T1000 (cell line): ENCODE data around the gene SURF2.

Experiments used
- DNase-seq: peaks from one replicate; lab custom pipeline; 2025; ENCODE audit warnings: mixed read lengths; lab: John Stamatoyannopoulos, UW

Gene SURF2

GRCh38 chr9:133335924-133336811, 20.2 kb upstream of the SURF2 start, which contains the start of gene SURF6:
TSS of gene SURF6 (minus strand) at chr9:133336188. CDS start at chr9:133336132, 56 bp downstream.
- peak; percentile 76 for DNase-seq

- DNase-seq, result no peak
These were observed 16.7 kb upstream of the SURF2 start for GRCh38 chr9:133339641-133340040.

- no peak for DNase-seq
These were observed 16.1 kb upstream of the SURF2 start for GRCh38 chr9:133340256-133340655.

GRCh38 chr9:133340916-133341315, 15.4 kb upstream of the SURF2 start:
- DNase-seq, result no peak

GRCh38 chr9:133341369-133342068, 14.8 kb upstream of the SURF2 start:
- no peak for DNase-seq

GRCh38 chr9:133342069-133342406, 14.3 kb upstream of the SURF2 start:
- no peak for DNase-seq

- no peak for DNase-seq
These were observed 13.8 kb upstream of the SURF2 start for GRCh38 chr9:133342570-133342969.

GRCh38 chr9:133344071-133344470, 12.3 kb upstream of the SURF2 start:
- DNase-seq, result no peak

- DNase-seq, result no peak
These were observed 11.4 kb upstream of the SURF2 start for GRCh38 chr9:133344979-133345378.

GRCh38 chr9:133345596-133345995, 10.8 kb upstream of the SURF2 start:
- no peak for DNase-seq

- no peak for DNase-seq
These were observed 10.1 kb upstream of the SURF2 start for GRCh38 chr9:133346021-133346785.

- no peak for DNase-seq
These were observed 8.8 kb upstream of the SURF2 start for GRCh38 chr9:133347515-133347984.

- peak; percentile 84 for DNase-seq
These were observed 8.2 kb upstream of the SURF2 start, which contains the start of the genes MED22 and RPL7A for GRCh38 chr9:133347985-133348717. TSS of gene MED22 (minus strand) at chr9:133348131. CDS start at chr9:133346662, 1,469 bp downstream. TSS of gene RPL7A (plus strand) at chr9:133348218. CDS start at chr9:133348244, 26 bp downstream.

- no peak for DNase-seq
These were observed 7.4 kb upstream of the SURF2 start for GRCh38 chr9:133348718-133349573.

- no peak for DNase-seq
These were observed 6.3 kb upstream of the SURF2 start for GRCh38 chr9:133349965-133350616.

GRCh38 chr9:133351526-133351907, 4.8 kb upstream of the SURF2 start:
- no peak for DNase-seq

GRCh38 chr9:133351908-133352634, 4.3 kb upstream of the SURF2 start:
- DNase-seq, result peak; percentile 7

- no peak for DNase-seq
These were observed 3.6 kb upstream of the SURF2 start for GRCh38 chr9:133352635-133353340.

- no peak for DNase-seq
These were observed 2.8 kb upstream of the SURF2 start for GRCh38 chr9:133353548-133353947.
